ENCODE data around the gene EDARADD.
"Not testable (repeated sequence)": the region's sequence is repeated elsewhere in the genome, so short reads cannot be mapped to it uniquely, and the experiment has no call there.

Gene EDARADD

GRCh38 chr1:236393681-236394481, at the start of gene EDARADD:
TSS of gene EDARADD (plus strand) at chr1:236394286. CDS start at chr1:236394445, 159 bp downstream.
- DNase-seq: no peak

GRCh38 chr1:236345728-236346127, 48.4 kb upstream of the EDARADD start:
- peak; percentile 43 for DNase-seq

- DNase-seq: no peak
Measured at GRCh38 chr1:236348071-236348470, 46.0 kb upstream of the EDARADD start.

DNA sequence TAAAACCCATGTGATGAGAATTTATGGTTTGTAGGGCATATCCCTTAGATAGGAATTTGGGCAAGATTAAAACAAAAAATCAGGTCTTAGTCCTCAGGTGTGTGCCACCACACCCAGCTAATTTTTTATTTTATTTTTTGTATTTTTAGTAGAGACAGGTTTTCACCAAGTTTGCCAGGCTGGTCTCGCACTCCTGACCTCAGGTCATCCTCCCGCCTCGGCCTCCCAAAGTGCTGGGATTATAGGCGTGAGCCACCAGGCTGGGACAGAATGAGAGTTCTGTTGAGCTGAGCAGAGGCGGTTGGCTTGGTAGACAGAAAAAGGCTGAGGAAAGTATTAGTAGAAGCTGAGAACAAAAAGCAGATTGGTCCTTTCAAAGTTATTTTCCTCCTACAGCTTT, 43.8 kb upstream of the EDARADD start:
- no peak for DNase-seq

DNA sequence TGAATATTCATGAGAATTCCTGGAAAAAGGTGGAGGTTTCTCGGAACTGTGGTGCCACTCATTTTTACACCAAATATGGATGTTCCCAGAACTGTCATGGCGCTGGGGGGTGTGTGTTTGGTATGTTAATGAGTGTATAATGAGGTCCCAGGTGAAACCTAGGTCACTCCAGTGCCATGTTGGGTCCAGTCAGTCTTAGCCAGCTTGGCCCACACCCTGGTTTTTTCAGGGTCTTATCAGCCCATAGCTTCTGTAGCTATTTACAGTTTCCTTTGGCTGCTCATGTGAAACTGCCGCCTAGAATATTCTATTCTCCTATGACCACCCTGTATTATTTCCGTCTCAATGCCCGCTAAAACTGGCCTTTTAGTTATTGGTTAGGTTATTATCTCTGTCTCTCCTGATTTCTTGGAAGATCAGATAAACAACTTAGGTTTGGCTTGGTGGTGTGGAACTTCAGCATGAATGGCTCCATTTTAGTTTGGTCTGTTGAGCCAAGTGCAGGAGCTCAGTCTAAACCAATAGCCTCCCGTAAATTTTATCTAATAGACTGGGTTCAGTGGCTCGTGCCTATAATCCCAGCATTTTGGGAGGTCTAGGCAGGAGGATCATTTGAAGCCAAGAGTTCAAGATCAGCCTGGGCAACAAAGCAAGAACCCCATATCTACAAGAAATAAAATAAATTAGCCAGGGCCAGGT, 42.1 kb upstream of the EDARADD start:
- DNase-seq: peak; percentile 64

- DNase-seq: not testable (repeated sequence)
Measured at GRCh38 chr1:236352747-236353146, 41.3 kb upstream of the EDARADD start.

GRCh38 chr1:236353813-236354212, 40.3 kb upstream of the EDARADD start:
- no peak for DNase-seq

GRCh38 chr1:236354330-236355147, 39.5 kb upstream of the EDARADD start:
- peak; percentile 60 for DNase-seq

DNA sequence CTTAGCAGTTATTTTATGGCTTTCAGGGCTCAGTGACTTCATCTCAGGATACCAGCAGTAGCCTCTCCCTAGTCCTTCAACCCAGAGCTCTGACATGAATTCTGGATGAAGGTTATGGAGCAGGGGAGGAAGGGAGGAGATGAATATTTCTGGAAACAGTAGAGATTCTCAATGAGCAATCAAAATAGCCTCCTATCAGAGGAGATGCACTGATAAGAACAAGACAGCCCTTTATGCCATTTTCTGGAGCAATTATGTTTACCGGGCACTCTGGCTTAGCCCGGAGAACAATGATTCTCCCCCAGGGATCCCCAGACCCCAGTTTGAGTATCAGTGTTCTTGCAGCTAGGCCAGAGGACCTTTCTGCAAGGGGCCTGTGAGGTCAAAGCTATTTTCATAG, 37.9 kb upstream of the EDARADD start:
- no peak for DNase-seq

GRCh38 chr1:236361909-236362590, 32.0 kb upstream of the EDARADD start:
- DNase-seq: no peak

DNA sequence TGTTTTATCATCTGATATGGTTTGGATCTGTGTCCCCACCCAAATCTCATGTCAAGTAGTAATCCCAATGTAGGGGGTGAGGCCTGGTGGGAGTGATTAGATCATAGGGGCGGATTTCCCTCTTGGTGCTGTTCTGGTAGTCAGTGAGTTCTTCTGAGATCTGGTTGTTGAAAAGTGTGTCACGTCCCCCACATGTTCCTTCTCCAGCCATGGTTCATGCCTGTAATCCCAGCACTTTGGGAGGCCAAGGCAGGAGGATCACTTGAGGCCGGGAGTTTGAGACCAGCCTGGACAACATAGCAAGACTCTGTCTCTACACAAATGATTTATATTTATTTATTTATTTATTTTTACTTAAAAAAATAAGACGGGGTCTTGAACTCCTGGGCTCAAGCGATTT, 30.8 kb upstream of the EDARADD start:
- no peak for DNase-seq

DNA sequence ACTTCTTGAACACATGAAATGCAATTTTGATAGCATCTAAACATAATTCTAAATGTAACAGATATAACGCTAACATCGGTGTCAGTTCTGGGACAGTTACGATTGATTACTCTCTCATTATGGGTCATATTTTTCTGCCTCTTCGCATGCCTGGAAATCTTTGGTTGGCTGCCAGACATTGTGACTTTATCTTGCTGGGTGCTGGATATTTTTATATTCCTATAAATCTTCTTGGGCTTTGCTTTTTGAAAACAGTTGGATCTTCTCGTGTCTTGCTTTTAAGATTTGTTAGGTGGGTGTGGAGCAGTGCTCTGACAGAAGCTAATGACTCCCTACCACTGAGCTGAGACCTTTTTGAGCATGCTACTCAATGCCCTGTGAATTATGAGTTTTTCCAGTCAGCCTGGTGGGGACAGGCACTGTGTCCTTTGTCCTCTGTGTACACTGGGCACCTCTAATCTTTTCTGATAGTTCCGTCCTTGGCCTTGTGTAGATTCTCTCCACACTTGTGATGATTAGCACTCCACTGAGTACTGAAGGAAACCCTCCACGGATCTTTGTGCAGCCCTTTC, 28.0 kb upstream of the EDARADD start:
- no peak for DNase-seq

DNA sequence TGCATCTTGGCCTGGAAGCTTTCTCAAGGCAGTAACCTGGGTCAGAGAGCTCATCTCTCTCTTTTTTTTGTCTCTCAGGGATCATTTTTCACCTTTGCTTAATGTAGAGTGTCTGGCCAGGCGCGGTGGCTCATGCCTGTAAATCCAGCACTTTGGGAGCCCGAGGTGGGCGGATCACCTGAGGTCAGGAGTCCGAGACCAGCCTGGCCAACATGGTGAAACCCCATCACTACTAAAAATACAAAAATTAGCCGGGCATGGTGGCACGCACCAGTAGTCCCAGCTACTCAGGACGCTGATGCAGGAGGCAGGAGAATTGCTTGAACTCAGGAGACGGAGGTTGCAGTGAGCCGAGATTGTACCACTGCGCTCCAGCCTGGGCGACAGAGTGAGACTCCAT, 27.4 kb upstream of the EDARADD start:
- DNase-seq: not testable (repeated sequence)

DNA sequence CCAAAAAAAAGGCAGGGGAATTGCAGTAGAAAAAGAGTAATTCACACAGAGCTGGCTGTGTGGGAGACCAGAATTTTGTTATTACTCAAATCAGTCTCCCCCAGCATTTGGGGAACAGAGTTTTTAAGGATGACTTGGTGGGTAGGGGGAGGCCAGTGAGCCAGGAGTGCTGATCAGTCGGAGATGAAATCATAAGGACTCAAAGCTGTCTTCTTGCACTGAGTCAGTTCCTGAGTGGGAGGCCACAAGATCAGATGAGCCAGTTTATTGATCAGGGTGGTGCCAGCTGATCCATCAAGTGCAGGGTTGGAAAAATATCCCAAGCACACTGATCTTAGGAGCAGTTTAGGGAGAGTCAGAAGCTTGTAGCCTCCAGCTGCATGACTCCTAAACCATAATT, 23.7 kb upstream of the EDARADD start:
- no peak for DNase-seq

DNA sequence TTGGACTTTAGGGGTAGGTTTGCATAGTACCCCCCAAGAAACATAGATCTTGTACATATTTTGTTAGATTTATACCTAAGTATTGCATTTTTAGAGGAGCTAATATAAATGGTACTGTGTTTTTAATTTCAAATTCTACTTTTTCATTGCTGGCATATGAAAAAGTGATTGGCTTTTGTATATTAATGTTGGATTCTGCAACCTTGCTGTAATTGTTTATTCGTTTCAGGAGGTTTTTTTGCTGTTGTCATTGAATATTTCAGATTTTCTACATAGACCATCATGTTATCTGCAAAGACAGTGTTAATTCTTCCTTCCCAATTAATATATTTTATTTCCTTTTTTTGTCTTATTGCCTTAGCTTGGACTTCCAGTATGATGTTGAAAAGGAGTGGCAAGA, 23.0 kb upstream of the EDARADD start:
- DNase-seq: no peak

GRCh38 chr1:236377832-236378535, 16.1 kb upstream of the EDARADD start:
- no peak for DNase-seq

DNA sequence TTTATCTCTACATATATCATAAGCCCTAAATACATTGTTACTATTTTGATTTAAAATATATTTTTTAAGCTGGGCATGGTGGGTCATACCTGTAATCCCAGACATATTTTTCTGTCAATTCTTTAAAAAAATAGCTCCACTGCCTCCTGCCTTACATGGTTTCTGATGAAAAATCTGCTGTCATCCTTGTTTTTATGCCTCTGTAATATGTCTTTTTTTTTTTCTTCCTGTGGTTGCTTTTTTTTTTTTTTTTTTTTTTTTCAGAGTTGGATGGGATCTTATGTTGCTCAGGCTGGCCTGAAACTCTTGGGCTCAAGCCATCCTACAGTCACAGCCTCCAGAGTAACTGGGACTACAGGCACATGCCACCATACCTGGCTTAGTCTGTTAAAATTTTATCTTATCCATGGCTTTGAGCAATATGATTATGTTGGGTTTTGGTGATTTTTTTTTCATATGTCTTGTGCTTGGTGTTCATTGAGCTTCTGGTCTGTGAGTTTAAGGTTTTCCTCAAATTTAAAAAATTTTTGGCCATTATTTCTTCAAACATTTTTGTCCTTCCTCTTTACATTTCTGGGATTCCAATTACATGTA, 12.4 kb upstream of the EDARADD start:
- DNase-seq: no peak

- no peak for DNase-seq
Measured at GRCh38 chr1:236388332-236388731, 5.8 kb upstream of the EDARADD start.

GRCh38 chr1:236389253-236389652, 4.8 kb upstream of the EDARADD start:
- no peak for DNase-seq

GRCh38 chr1:236391008-236391407, 3.1 kb upstream of the EDARADD start:
- DNase-seq: no peak

- DNase-seq: no peak
Measured at GRCh38 chr1:236392182-236392581, 1.9 kb upstream of the EDARADD start.

- peak; percentile 14 for DNase-seq
Measured at GRCh38 chr1:236394879-236395229, 768 bp downstream of the EDARADD start.
